H1 (cell line): ENCODE results near the gene ARHGEF16. TPM values are rescaled to one million over a fixed set of nuclear protein-coding genes. Genes with fewer than 3 reads are reported as not detected.

Experiments used
- CBX8 ChIP-seq: fragments of 300-800, 300-1000 bp; sonication (generic); IDR thresholded peaks from 2 replicates; pipeline ENCODE4 v1.7.1; 2016; ENCODE audit warnings: low read depth, low read length, borderline replicate concordance
- CEBPB ChIP-seq: IDR thresholded peaks from 2 replicates; pipeline ENCODE4 v1.6.1; 2012; ENCODE audit warnings: low read depth, low read length
- FOSL1 ChIP-seq: IDR thresholded peaks from 2 replicates; pipeline ENCODE4 v1.6.1; 2011; ENCODE audit warnings: mild to moderate bottlenecking, low read depth, low read length, moderate library complexity; ENCODE audit not compliant: insufficient read depth
- GTF2F1 ChIP-seq: IDR thresholded peaks from 2 replicates; pipeline ENCODE4 v1.6.1; 2012; ENCODE audit warnings: low read depth, low read length, improper control_type of control experiment, borderline replicate concordance
- MAFK ChIP-seq: IDR thresholded peaks from 2 replicates; pipeline ENCODE4 v1.6.1; 2012; ENCODE audit warnings: low read depth, mild to moderate bottlenecking, improper control_type of control experiment, low read length
- RAD21 ChIP-seq, 2 experiments: IDR thresholded peaks in 1 of 2; conservative IDR thresholded peaks in 1 of 2; 2 replicates each; pipeline ENCODE4 v1.6.1; 2011; ENCODE audit warnings: low read depth in 2 of 2, low read length in 2 of 2, improper control_type of control experiment in 1 of 2, inconsistent platforms in 1 of 2, mild to moderate bottlenecking in 1 of 2, moderate library complexity in 1 of 2
- SIRT6 ChIP-seq: IDR thresholded peaks from one replicate; pipeline ENCODE4 v1.7.1; 2012; ENCODE audit warnings: low read length, inconsistent platforms
- TAF7 ChIP-seq: optimal IDR thresholded peaks from 2 replicates; pipeline ENCODE3; 2011; ENCODE audit warnings: low read depth, mild to moderate bottlenecking, inconsistent platforms, low read length, moderate library complexity, borderline replicate concordance
- TBP ChIP-seq: IDR thresholded peaks from 2 replicates; pipeline ENCODE4 v1.6.1; 2011; ENCODE audit warnings: low read depth, low read length, improper control_type of control experiment
- polyA plus RNA-seq, 7 experiments: library from polyadenylated mRNA; depleted of rRNA in 3 of 7; stranded (reverse) in 5 of 7; unstranded in 2 of 7; fragments of >200 nt in 5 of 7; fragments of 200-250 nt in 2 of 7; gene quantifications; 1 replicate in 5 of 7; 2 replicates in 1 of 7; 4 replicates in 1 of 7; pipeline versions ENCODE4 v1.2.1 to v1.2.3, GENCODE V29; 2011 to 2013; ENCODE audit warnings: missing spikeins in 2 of 7, mixed read lengths in 2 of 7
- total RNA-seq: library from RNA; stranded (reverse); fragmentation: NEBNext Ultra II Directional; extraction: Animal tissue kit (Norgen Biotek cat#: 25700); gene quantifications from 2 replicates; pipeline ENCODE4 v1.2.1, GENCODE V29; 2021
- TF ChIP-seq, protein P1 (sequence below): fragments of 300-600 bp; sonication (generic); IDR thresholded peaks from 2 replicates; pipeline ENCODE4 v1.7.1; 2012; ENCODE audit warnings: low read length, moderate library complexity, mild to moderate bottlenecking, inconsistent platforms; ENCODE audit not compliant: insufficient replicate concordance

The ARHGEF16 gene
- total and polyA plus RNA-seq, 2 of the 8 experiments (the other 6 are each of a cell fraction or from before 2014, with no cell fraction given), result 18.3 to 20.7 TPM

GRCh38 chr1:3503525-3503886 is 49.0 kb downstream of the ARHGEF16 start (continued):
- TF ChIP-seq, protein P1, sequence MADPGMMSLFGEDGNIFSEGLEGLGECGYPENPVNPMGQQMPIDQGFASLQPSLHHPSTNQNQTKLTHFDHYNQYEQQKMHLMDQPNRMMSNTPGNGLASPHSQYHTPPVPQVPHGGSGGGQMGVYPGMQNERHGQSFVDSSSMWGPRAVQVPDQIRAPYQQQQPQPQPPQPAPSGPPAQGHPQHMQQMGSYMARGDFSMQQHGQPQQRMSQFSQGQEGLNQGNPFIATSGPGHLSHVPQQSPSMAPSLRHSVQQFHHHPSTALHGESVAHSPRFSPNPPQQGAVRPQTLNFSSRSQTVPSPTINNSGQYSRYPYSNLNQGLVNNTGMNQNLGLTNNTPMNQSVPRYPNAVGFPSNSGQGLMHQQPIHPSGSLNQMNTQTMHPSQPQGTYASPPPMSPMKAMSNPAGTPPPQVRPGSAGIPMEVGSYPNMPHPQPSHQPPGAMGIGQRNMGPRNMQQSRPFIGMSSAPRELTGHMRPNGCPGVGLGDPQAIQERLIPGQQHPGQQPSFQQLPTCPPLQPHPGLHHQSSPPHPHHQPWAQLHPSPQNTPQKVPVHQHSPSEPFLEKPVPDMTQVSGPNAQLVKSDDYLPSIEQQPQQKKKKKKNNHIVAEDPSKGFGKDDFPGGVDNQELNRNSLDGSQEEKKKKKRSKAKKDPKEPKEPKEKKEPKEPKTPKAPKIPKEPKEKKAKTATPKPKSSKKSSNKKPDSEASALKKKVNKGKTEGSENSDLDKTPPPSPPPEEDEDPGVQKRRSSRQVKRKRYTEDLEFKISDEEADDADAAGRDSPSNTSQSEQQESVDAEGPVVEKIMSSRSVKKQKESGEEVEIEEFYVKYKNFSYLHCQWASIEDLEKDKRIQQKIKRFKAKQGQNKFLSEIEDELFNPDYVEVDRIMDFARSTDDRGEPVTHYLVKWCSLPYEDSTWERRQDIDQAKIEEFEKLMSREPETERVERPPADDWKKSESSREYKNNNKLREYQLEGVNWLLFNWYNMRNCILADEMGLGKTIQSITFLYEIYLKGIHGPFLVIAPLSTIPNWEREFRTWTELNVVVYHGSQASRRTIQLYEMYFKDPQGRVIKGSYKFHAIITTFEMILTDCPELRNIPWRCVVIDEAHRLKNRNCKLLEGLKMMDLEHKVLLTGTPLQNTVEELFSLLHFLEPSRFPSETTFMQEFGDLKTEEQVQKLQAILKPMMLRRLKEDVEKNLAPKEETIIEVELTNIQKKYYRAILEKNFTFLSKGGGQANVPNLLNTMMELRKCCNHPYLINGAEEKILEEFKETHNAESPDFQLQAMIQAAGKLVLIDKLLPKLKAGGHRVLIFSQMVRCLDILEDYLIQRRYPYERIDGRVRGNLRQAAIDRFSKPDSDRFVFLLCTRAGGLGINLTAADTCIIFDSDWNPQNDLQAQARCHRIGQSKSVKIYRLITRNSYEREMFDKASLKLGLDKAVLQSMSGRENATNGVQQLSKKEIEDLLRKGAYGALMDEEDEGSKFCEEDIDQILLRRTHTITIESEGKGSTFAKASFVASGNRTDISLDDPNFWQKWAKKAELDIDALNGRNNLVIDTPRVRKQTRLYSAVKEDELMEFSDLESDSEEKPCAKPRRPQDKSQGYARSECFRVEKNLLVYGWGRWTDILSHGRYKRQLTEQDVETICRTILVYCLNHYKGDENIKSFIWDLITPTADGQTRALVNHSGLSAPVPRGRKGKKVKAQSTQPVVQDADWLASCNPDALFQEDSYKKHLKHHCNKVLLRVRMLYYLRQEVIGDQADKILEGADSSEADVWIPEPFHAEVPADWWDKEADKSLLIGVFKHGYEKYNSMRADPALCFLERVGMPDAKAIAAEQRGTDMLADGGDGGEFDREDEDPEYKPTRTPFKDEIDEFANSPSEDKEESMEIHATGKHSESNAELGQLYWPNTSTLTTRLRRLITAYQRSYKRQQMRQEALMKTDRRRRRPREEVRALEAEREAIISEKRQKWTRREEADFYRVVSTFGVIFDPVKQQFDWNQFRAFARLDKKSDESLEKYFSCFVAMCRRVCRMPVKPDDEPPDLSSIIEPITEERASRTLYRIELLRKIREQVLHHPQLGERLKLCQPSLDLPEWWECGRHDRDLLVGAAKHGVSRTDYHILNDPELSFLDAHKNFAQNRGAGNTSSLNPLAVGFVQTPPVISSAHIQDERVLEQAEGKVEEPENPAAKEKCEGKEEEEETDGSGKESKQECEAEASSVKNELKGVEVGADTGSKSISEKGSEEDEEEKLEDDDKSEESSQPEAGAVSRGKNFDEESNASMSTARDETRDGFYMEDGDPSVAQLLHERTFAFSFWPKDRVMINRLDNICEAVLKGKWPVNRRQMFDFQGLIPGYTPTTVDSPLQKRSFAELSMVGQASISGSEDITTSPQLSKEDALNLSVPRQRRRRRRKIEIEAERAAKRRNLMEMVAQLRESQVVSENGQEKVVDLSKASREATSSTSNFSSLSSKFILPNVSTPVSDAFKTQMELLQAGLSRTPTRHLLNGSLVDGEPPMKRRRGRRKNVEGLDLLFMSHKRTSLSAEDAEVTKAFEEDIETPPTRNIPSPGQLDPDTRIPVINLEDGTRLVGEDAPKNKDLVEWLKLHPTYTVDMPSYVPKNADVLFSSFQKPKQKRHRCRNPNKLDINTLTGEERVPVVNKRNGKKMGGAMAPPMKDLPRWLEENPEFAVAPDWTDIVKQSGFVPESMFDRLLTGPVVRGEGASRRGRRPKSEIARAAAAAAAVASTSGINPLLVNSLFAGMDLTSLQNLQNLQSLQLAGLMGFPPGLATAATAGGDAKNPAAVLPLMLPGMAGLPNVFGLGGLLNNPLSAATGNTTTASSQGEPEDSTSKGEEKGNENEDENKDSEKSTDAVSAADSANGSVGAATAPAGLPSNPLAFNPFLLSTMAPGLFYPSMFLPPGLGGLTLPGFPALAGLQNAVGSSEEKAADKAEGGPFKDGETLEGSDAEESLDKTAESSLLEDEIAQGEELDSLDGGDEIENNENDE, result no peak
- no peak for TF ChIP-seq RAD21 (IDR thresholded peaks at IDR 0.05 in 1 of 2, conservative IDR thresholded peaks at IDR 0.05 in 1 of 2; ENCODE audit: low read depth in 2 of 2, low read length in 2 of 2)
- TF ChIP-seq TBP, result no peak
- TF ChIP-seq CBX8, result no peak
- TF ChIP-seq FOSL1, result no peak
- no peak for TF ChIP-seq GTF2F1
- no peak for TF ChIP-seq SIRT6
- TF ChIP-seq MAFK, result no peak
- no peak for TF ChIP-seq CEBPB
- TF ChIP-seq TAF7, result no peak
